Pulmonary artery endothelial cell (primary cell): Measurements from ENCODE around the gene CCDC51. TPM values are rescaled to one million over a fixed set of nuclear protein-coding genes. Genes with fewer than 3 reads are reported as not detected.

Experiments used
- DNase-seq: peaks from one replicate; pipeline ENCODE4 v3.0.0-alpha.2; 2011; ENCODE audit warnings: low read depth, low spot score
- total RNA-seq: library from RNA; depleted of rRNA; stranded (reverse); fragments of >200 nt; gene quantifications from 2 replicates; pipeline ENCODE4 v1.2.3, GENCODE V29; 2014

Gene CCDC51
- total RNA-seq, 1 donor from 2014 or later: 20.7 TPM

- no peak for DNase-seq
These were observed 19.4 kb downstream of the CCDC51 start for GRCh38 chr3:48420561-48420960.

- no peak for DNase-seq
These were observed 20.3 kb downstream of the CCDC51 start for GRCh38 chr3:48419597-48419996.

DNA sequence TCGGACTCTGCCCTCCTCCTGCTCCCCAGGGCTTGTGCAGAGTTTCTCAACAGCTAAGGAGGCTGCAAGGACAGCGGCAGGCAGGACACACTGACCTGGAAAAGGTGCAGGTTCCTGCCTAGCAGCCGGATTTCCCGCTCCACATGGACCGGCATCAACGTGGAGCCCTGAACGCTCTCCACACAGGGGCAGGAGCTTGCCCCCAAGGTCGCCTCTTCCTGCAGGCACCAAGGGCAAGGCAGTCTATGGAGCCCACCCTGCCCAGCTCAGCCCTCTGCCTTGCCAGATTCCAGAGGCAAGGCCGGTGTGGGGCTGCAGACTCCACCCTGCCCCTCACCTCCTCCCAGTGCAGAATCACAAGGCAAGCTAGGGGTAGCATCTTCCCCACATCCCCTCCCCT is 20.8 kb downstream of the CCDC51 start:
- DNase-seq: no peak

DNA sequence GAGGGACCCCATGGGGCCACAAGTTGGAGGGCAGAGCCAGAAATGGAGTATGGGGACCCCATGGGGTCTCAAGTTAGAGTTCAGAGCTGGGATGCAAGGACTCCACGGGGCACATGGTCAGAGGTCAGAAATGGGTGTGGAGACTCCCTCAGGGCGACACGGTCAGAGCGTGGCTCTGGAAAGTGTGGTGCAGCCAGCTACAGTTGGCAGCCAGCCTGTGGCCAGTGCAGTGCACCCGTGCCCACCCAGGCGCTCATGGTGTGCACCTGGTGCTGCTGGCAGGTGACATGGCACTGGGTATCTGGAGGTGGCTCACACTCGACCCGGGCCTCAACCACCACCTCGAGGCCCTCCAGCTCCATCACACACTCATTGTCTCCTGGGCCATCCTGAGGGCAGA is 21.3 kb downstream of the CCDC51 start:
- DNase-seq: no peak

DNA sequence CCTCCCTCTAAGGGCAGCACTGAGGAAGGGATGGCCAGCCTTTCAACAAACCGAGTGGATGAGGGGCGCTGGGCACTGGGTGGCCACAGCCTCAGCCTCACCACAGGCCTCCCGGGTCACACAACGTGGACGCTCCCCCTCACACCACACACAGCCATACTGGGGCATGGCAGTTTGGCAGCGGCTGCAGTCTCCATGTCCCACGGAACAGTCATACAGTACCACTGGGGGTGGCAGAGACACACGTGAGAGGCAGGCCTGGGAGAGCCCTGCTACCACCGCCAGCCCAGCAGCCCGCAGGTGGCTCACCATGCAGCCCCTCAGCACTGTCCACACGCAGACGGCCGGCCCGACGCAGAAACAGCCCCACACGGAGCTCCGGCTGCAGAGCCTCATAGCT is 21.8 kb downstream of the CCDC51 start:
- DNase-seq: no peak

DNA sequence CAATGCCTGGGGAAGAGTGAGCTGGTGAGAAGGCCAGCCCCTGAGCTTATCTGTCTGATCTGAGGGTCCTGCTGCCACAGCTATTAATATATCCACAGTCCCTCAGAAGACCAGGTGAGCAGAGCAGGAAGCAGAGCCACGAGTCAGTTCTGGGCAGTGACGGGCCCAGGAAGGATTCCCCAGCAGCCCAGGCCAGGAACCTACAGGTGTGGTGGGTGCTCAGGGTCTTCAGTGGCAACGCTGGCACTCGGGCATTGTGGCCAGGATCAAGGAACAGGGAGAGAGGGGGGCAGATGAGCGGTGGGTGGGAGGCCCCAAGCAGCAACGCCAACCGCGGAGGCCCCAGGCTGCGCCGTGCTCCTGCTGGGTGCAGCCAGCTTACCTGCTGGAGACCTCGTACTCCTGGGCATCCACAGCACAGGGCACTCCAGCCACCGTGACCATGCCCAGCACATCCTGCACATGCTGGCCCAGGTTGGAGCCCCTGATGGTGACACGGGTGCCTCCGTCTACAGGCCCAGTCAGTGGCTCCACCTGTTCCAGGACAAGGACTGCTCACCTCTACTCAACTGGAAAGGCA is 22.3 kb downstream of the CCDC51 start:
- DNase-seq: no peak

GRCh38 chr3:48416546-48416945 is 23.4 kb downstream of the CCDC51 start:
- DNase-seq: no peak

DNA sequence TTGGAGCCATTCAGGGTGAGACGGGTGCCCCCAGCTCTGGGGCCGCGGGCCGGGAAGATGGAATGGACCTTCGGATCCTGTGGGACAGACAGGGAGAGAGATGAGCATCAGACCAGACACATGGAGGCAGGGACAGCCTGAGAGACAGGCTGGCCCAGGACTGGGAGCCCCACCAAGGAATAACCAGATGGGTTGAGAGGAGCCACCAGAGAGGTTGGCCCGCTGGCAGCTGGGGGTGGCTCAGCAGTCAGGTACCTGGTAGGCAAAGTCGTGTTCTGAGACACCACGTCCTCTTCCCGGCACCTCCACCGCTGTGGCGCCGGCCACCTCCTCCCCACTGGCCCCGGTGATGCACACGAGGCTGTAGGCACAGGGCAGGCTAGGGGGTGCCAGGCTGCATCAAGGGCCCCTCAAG is 23.8 kb downstream of the CCDC51 start:
- no peak for DNase-seq

GRCh38 chr3:48415251-48415953 is 24.5 kb downstream of the CCDC51 start:
- no peak for DNase-seq

- DNase-seq: no peak
These were observed 25.3 kb downstream of the CCDC51 start for GRCh38 chr3:48414376-48415250.

- DNase-seq: no peak
These were observed 26.3 kb downstream of the CCDC51 start for GRCh38 chr3:48413611-48414010.

- no peak for DNase-seq
These were observed 26.8 kb downstream of the CCDC51 start for GRCh38 chr3:48413086-48413485.

- no peak for DNase-seq
These were observed 27.4 kb downstream of the CCDC51 start for GRCh38 chr3:48412375-48413001.

DNA sequence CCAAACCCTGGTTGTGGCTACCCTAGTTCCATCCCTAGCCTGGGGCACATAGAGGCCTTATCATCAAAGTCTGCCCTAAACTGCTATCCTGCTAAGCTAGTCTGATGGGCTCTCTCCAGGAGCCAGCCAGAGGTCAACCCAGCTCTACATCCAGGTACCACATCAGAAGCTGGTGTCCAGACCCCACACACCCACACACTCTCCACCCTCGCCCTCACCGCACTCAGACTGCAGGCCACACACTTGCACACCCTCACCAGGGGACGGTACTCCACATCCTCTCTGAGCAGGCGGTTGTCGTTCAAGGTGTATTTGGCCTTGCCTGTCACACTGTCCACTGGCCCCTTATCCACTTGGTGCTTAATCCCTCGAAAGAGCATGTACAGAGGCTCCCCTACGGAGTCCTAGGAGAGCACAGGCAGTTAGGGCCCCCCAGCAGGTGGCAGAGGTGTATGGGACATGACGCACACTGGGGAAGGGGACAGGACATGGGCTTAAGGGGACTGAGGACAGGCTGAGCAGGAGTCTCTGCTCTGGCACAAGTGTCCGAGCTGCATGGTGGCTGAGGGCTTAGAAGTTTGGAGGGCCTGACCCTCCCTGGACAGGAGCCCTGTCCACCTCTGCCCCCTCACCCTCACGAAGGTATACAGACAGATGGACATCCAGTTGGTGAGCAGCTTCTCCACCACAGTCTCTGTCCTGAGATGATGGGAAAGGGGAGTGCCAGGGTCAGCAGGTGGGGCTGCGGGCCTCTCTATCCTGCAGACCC is 28.1 kb downstream of the CCDC51 start:
- DNase-seq: no peak

- no peak for DNase-seq
These were observed 28.8 kb downstream of the CCDC51 start for GRCh38 chr3:48411041-48411588.

DNA sequence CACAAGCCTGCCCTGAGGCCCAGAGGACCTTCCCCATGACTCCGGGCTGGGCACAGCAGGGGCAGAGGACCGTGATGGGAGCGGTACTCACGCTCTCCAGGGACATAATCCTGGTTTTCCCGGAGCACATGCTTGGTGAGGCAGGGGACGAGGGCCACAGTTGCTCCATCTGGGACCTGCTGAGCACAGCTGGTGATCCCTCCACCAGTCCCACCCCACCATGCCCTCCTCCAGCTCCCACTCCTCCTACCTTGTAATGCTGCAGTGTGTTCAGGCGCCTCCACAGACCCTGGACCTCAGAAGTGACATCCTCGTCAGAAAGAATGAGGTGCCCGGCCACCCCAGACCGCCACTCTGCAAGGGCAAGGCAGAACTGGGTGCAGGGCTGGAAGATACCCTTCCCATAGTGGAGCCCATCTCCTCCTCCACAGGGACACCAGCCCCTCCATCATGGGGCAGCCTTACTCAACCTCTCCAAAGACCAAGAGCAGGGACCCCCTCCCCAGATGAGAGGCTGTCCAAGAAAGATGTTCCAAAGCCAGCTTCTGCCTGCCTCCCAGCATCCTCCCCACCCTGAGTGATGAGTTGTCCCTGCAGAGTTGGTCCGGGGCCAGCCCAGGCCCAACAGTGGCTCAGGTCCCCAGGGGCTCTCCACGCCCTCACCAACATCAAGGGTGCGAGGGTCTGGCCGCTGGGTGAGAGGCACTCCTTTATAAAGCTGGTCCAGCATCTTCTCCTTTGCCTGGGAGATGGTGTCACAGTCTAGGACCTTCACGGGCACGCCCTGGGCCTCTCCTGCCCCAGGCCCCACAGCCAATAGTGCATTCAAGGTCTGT is 29.5 kb downstream of the CCDC51 start:
- no peak for DNase-seq

GRCh38 chr3:48409291-48410201 is 30.4 kb downstream of the CCDC51 start:
- no peak for DNase-seq

DNA sequence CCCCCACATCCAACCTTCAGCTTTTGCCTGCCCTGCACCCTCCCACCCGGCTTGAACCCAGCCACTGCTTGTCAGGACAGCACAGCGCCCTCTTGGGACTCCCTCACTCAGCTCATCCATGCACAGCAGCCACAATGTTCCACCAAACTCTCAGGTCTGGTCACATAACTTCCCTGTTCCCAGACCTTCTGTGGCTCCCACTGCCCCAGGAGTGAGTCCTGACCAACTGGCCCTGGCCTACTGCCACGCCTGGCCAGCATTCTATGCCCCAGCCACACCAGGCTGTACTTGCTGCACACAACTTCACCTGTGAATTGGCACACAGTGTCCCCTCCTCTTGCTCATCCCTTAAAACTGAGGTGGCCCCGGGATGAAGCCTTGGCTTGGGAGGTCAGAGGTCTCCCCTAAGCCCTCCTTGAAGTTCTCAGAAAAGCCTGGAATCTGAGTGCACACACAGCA is 31.1 kb downstream of the CCDC51 start:
- DNase-seq: no peak
